Lung (tissue), 12 donors: Measurements from ENCODE around the gene TBATA. TPM values are rescaled to one million over a fixed set of nuclear protein-coding genes. Genes with fewer than 3 reads are reported as not detected.

Experiments
- ATAC-seq: fragments of 200-7000 bp; cut with Tn5 transposase; one replicate; pipeline ENCODE4 v1.9.1; 2020; ENCODE audit warnings: moderate number of reproducible peaks; ENCODE audit not compliant: insufficient read depth, low FRiP score
- DNase-seq, 3 donors: peaks; one replicate each; pipeline ENCODE4 v3.0.0-alpha.2; 2013 to 2017
- H3K27ac ChIP-seq, 2 donors: one replicate each; pipeline ENCODE4 v1.5.1; 2013; ENCODE audit warnings: mild to moderate bottlenecking in 2 of 2, moderate library complexity in 2 of 2, control low read depth in 1 of 2, inconsistent platforms in 1 of 2, low read depth in 1 of 2, low read length in 1 of 2
- H3K27me3 ChIP-seq, 3 donors: one replicate each; pipeline ENCODE4 v1.5.1; 2013; ENCODE audit warnings: low read length in 2 of 3; ENCODE audit not compliant: control insufficient read depth in 3 of 3, insufficient read depth in 3 of 3
- H3K36me3 ChIP-seq, 4 donors: one replicate each; pipeline ENCODE4 v1.5.1; 2013; ENCODE audit warnings: low read length in 4 of 4, mild to moderate bottlenecking in 1 of 4, moderate library complexity in 1 of 4; ENCODE audit not compliant: control insufficient read depth in 4 of 4, insufficient read depth in 4 of 4
- H3K4me1 ChIP-seq, 5 donors: one replicate each; pipeline ENCODE4 v1.5.1; 2013; ENCODE audit warnings: low read length in 5 of 5, mild to moderate bottlenecking in 2 of 5, moderate library complexity in 1 of 5; ENCODE audit not compliant: control insufficient read depth in 5 of 5, insufficient read depth in 5 of 5
- H3K4me3 ChIP-seq: one replicate; pipeline ENCODE4 v1.5.1; 2013; ENCODE audit warnings: mild to moderate bottlenecking, control low read depth, moderate library complexity
- H3K9ac ChIP-seq, 2 donors: one replicate each; pipeline ENCODE4 v1.5.1; 2013; ENCODE audit warnings: low read length in 2 of 2, control low read depth in 1 of 2; ENCODE audit not compliant: insufficient read depth in 1 of 2
- H3K9me3 ChIP-seq, 4 donors: one replicate each; pipeline ENCODE4 v1.5.1; 2013; ENCODE audit warnings: low read length in 3 of 4, mild to moderate bottlenecking in 1 of 4, moderate library complexity in 1 of 4; ENCODE audit not compliant: control insufficient read depth in 4 of 4, insufficient read depth in 3 of 4
- WGBS, 2 donors: extraction: QIAGEN DNeasy Blood & Tissue Kit; methylation state at CpG; one replicate each; pipeline ENCODE4 v1.1.7; 2013; 5-methylcytosine and 5-hydroxymethylcytosine counted together
- polyA plus RNA-seq, 2 donors: library from polyadenylated mRNA; stranded (reverse); fragments of 200-250 nt; gene quantifications; one replicate each; pipeline ENCODE4 v1.2.1, GENCODE V29; 2013
- total RNA-seq, 2 donors: library from RNA; depleted of rRNA in 1 of 2; stranded (reverse); fragments of >200 nt in 1 of 2; gene quantifications; one replicate each; pipeline ENCODE4 v1.2.1, GENCODE V29; 2014 to 2021
- TF ChIP-seq, protein P1 (sequence below): IDR thresholded peaks from 2 replicates; pipeline ENCODE4 v1.5.1; 2012; ENCODE audit warnings: mild to moderate bottlenecking; ENCODE audit errors: control extremely low read depth, extremely low read depth
- donor health status: control.
- donor health status: control.
- donor health status: Bipolar disorder and iron deficiency.
- donor health status: healthy.
- donor health status: DM: yes; HTN: yes; CAD: no.

TBATA gene
- total and polyA plus RNA-seq, 4 donors: not detected

DNA sequence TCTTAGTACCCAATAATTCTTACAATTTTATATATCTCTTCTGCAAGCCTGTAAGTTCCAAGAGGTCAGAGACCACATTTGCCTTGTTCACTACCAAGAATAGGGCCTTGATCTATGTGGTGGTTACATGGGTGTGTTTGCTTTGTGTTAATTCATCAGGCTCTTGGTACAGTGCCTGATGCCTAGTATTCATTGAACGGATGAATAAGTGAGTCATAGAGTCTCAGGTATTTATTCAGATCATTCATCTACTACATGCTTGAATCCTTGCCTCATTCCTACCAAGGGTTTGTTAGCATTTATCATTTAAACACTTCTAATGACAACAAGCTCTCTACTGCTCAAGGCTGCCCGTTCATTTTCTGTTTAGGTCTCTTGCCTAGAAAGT is 19.2 kb upstream of the TBATA start:
- Histone ChIP-seq H3K27me3 (no peaks in the 10 kb centered on the region), H3K4me3 (no peak overlapping the region), H3K9me3 (no peaks in the 10 kb centered on the region), H3K9ac (no peak overlapping the region), H3K36me3 (no peaks in the 10 kb centered on the region), H3K4me1 (peaks cover 0 to 4% (median 0%) of the 10 kb centered on the region in 5 donors), H3K27ac (no peak overlapping the region)
- 56 to 83% methylated on average over 2 of the region's 2 CpGs for WGBS, 2 donors
- TF ChIP-seq, protein P1, sequence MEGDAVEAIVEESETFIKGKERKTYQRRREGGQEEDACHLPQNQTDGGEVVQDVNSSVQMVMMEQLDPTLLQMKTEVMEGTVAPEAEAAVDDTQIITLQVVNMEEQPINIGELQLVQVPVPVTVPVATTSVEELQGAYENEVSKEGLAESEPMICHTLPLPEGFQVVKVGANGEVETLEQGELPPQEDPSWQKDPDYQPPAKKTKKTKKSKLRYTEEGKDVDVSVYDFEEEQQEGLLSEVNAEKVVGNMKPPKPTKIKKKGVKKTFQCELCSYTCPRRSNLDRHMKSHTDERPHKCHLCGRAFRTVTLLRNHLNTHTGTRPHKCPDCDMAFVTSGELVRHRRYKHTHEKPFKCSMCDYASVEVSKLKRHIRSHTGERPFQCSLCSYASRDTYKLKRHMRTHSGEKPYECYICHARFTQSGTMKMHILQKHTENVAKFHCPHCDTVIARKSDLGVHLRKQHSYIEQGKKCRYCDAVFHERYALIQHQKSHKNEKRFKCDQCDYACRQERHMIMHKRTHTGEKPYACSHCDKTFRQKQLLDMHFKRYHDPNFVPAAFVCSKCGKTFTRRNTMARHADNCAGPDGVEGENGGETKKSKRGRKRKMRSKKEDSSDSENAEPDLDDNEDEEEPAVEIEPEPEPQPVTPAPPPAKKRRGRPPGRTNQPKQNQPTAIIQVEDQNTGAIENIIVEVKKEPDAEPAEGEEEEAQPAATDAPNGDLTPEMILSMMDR: no peak
- DNase-seq (no peak), ATAC-seq (no peak)

DNA sequence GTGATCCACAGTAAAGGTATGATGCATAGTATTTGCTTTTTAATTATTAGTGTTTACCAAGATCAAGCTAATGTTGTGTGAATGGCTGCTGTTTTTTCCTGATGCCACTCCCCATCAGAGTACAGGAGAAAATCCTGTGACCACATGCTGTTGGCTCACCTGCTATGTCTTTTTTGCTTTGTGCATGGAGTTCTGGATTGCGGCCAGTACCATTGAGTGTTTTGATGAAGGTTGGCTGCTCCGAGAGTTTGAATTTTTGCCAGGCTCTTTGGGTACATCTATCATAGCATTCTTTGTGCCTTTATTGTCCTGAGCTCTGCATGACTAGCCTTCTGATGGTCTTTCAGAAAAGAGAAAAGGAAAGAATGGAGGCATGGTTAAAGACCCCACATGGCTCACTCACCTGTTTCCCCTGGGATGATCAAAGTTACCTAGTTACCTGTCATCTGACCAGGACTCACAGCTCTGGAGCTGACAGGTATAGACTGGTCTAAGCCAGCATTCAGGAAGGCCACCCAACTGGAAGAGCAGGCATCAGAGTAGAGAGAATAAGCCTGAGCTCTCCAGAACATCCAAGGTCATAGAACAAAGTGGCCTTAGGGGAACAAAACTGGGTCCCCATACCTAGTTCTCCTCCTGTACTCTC is 18.7 kb upstream of the TBATA start:
- no peak overlapping the region for H3K27ac ChIP-seq
- no peak for DNase-seq
- no peak for ATAC-seq
- no peaks in the 10 kb centered on the region for H3K9me3 ChIP-seq
- TF ChIP-seq, protein P1: no peak
- peaks cover 0 to 2% (median 0%) of the 10 kb centered on the region in 5 donors for H3K4me1 ChIP-seq
- no peaks in the 10 kb centered on the region for H3K27me3 ChIP-seq
- no peak overlapping the region for H3K4me3 ChIP-seq
- 60 to 82% methylated on average over 2 of the region's 2 CpGs for WGBS, 2 donors
- H3K9ac ChIP-seq: no peak overlapping the region
- H3K36me3 ChIP-seq: no peaks in the 10 kb centered on the region

DNA sequence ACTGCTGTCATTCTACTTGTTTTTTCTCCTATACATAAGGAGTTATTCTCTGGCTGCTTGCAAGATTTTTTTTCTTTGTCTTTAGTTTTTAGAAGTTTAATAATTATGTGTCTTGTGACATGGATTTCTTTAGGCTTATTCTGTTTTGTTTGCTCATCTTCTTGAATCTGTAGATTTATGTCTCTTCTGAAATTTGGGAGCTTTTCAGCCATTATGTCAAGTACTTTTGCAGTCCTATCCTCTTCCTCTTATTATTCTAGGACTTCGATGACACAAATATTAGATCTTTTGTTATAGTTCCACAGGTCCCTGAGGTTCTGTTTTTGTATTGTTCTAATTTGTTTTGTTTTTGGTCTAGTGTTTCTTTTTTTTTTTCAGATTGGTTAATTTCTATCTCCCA is 16.7 kb upstream of the TBATA start:
- H3K27ac ChIP-seq: no peak overlapping the region
- DNase-seq: no peak
- H3K9ac ChIP-seq: no peak overlapping the region
- no peaks in the 10 kb centered on the region for H3K9me3 ChIP-seq
- no peak overlapping the region for H3K4me3 ChIP-seq
- H3K36me3 ChIP-seq: no peaks in the 10 kb centered on the region
- ATAC-seq: no peak
- TF ChIP-seq, protein P1: no peak
- no peaks in the 10 kb centered on the region for H3K27me3 ChIP-seq
- 88 to 90% methylated on average over 1 of the region's 1 CpG for WGBS, 2 donors
- H3K4me1 ChIP-seq: peaks cover 0 to 2% (median 0%) of the 10 kb centered on the region in 5 donors

DNA sequence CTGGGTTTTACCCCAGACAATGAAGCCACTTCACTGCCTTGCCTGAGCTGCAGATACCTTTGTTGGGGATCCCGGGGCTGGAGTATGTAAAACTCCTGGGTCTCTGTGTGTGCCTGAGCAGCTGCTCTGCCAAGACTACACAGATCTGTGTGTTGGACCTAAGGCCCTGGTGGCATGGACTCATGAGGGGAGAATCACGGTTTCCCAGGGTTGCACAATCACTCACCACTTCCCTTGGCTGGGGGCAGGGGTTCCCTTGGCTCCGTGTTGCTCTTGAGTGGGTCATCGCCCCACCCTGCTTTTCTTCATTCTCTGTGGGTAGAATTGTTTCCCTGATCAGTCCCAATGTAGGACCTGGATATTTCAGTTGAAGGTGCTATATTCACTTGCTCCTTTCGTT is 13.9 kb upstream of the TBATA start:
- H3K9ac ChIP-seq: no peak overlapping the region
- DNase-seq (no peak), ATAC-seq (no peak)
- no peaks in the 10 kb centered on the region for H3K36me3 ChIP-seq
- H3K4me3 ChIP-seq: no peak overlapping the region
- WGBS, 2 donors: 40 to 65% methylated on average over 5 of the region's 5 CpGs
- no peak overlapping the region for H3K27ac ChIP-seq
- peaks cover 0 to under 1% (median 0%) of the 10 kb centered on the region in 5 donors for H3K4me1 ChIP-seq
- TF ChIP-seq, protein P1: no peak
- no peaks in the 10 kb centered on the region for H3K27me3 ChIP-seq
- no peaks in the 10 kb centered on the region for H3K9me3 ChIP-seq
